Coronary artery (tissue), 2 donors: ENCODE data around the gene C1orf21.

Experiments
- DNase-seq: peaks from one replicate; pipeline ENCODE4 v3.0.0-alpha.2; 2017; ENCODE audit warnings: low spot score
- H3K27ac ChIP-seq, 2 donors: fragments of 200-600 bp; sonication (generic); one replicate each; pipeline ENCODE4 v1.5.1; 2016 to 2019
- H3K4me3 ChIP-seq: fragments of 200-600 bp; sonication (generic); 2 replicates; pipeline ENCODE4 v1.5.1; 2016; ENCODE audit warnings: mild to moderate bottlenecking, moderate library complexity
- CTCF ChIP-seq: fragments of 200-600 bp; sonication (generic); IDR thresholded peaks from one replicate; pipeline ENCODE4 v1.5.1; 2019; ENCODE audit warnings: antibody characterized with exemption

The C1orf21 gene

DNA sequence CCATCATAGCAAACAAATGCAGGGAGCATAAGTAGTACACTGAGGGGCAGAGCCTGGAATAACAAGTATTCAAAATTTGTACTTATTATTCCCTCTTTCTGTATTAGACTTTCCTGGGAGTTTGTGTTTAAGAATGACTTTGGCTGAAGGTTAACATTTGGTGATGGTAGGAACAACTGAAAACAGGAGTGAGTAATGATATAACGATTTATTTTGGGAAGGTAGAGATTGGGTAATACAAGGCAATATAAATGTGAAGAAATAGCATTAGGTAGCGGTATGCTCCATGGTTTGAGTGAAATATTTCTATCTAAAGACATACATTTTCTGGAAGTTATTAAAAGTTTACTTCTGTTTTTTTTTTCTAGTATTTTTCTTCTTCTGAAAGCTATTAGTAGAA is 18.5 kb upstream of the C1orf21 start:
- DNase-seq, result no peak
- H3K27ac ChIP-seq, result no peak overlapping the region
- no peak for TF ChIP-seq CTCF
- no peak overlapping the region for H3K4me3 ChIP-seq

- Histone ChIP-seq H3K27ac (no peak overlapping the region), H3K4me3 (no peak overlapping the region)
- no peak for DNase-seq
- no peak for TF ChIP-seq CTCF
These were observed 16.0 kb upstream of the C1orf21 start for GRCh38 chr1:184370850-184371249.

GRCh38 chr1:184373155-184373554 is 13.7 kb upstream of the C1orf21 start:
- Histone ChIP-seq H3K4me3 (no peak overlapping the region), H3K27ac (no peak overlapping the region)
- no peak for TF ChIP-seq CTCF
- DNase-seq, result no peak

DNA sequence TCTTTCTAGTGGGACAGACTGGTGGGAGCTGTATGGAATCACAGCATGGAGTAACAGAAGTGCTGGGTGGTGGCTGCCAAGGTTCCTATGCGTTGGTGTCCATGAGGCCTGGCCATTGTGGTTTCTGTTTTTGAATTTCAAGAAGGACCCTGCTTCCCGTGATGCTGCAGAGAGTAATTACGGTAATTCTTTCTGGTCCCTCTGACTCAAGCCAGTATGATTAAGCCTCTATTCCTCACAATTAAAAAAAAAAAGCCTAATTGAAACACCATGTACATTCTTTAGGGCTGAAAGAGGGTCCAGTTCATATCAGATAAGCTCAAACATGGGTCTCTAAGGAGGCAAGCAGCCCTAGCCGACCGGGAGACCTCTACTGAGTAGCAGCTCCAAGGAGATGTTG is 10.5 kb upstream of the C1orf21 start:
- no peak overlapping the region for H3K4me3 ChIP-seq
- no peak for TF ChIP-seq CTCF
- H3K27ac ChIP-seq, result no peak overlapping the region
- DNase-seq, result no peak

- no peak overlapping the region for H3K27ac ChIP-seq
- no peak for DNase-seq
- TF ChIP-seq CTCF, result no peak
- no peak overlapping the region for H3K4me3 ChIP-seq
These were observed 7.6 kb upstream of the C1orf21 start for GRCh38 chr1:184379111-184379752.

- H3K27ac ChIP-seq, result no peak overlapping the region
- DNase-seq, result no peak
- no peak for TF ChIP-seq CTCF
- no peak overlapping the region for H3K4me3 ChIP-seq
These were observed 6.4 kb upstream of the C1orf21 start for GRCh38 chr1:184380468-184380867.

DNA sequence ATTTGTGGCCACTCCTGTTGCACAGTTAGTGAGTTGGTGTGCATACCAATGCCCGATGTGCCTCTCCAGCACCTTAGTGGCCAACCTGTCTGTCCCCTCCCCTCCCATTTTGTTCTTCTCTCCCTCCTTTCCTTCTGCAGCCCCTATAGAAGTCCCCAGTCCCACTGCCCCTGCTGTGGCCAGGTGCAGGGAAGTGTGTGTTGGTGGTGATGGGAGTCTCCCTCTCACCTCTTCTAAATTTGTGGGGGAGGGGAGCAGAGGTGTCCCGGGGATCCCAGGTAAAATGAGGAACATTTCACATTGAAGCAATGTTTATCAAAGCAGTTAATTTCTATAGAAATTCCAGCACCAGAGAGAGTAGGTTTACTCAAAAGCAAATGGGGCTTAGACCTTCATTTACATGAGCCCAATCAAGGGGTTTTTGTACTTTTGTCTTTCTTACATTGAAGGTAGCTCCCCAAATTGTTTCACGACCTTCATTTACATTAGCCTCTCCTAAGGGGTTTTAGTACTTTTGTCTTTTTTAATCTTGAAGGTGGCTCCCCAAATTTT is 3.0 kb upstream of the C1orf21 start:
- TF ChIP-seq CTCF, result no peak
- Histone ChIP-seq H3K27ac (no peak overlapping the region), H3K4me3 (no peak overlapping the region)
- DNase-seq, result no peak
